Gastroesophageal sphincter (tissue), 3 donors: ENCODE measurements around the gene SYK.

ENCODE experiments used
- POLR2A ChIP-seq, 2 donors: fragments of 450-650 bp; IDR thresholded peaks; one replicate each; pipeline ENCODE4 v1.6.1; 2017; ENCODE audit warnings: antibody characterized with exemption in 2 of 2, mild to moderate bottlenecking in 2 of 2, moderate library complexity in 1 of 2
- TF ChIP-seq, protein P1 (sequence below), 4 experiments: fragments of 200-600 bp in 2 of 4; fragments of 450-650 bp in 2 of 4; sonication (generic) in 1 of 4; IDR thresholded peaks; one replicate each; pipeline ENCODE4 v1.5.1; 2017 to 2019; ENCODE audit warnings: antibody characterized with exemption in 4 of 4, mild to moderate bottlenecking in 2 of 4, moderate library complexity in 2 of 4

DNA sequence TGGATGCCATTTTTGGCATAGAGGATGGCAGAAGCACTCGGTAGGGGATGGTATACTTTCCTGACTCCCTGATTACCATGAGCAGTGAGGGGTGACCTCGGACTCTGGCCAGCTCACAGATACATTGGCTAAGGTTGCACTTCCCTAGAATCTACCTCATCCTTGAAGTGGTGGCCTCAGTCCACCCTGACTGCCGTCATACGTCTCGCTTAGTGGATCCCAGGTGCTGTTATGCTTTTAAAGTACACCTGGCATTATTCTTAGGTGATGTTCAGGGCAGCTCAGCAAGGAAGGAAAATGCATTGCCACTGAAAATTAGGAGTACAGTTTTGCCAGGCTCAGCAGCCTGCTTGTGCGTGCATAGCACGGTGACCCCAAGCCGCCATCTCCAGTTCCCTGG, 87.3 kb downstream of the SYK start:
- no peak for TF ChIP-seq POLR2A (IDR thresholded peaks at IDR 0.05)
- TF ChIP-seq, protein P1, sequence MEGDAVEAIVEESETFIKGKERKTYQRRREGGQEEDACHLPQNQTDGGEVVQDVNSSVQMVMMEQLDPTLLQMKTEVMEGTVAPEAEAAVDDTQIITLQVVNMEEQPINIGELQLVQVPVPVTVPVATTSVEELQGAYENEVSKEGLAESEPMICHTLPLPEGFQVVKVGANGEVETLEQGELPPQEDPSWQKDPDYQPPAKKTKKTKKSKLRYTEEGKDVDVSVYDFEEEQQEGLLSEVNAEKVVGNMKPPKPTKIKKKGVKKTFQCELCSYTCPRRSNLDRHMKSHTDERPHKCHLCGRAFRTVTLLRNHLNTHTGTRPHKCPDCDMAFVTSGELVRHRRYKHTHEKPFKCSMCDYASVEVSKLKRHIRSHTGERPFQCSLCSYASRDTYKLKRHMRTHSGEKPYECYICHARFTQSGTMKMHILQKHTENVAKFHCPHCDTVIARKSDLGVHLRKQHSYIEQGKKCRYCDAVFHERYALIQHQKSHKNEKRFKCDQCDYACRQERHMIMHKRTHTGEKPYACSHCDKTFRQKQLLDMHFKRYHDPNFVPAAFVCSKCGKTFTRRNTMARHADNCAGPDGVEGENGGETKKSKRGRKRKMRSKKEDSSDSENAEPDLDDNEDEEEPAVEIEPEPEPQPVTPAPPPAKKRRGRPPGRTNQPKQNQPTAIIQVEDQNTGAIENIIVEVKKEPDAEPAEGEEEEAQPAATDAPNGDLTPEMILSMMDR (IDR thresholded peaks at IDR 0.05), result no peak
